ENCODE results near the gene DPPA5.
"Not testable (repeated sequence)": the region's sequence is repeated elsewhere in the genome, so short reads cannot be mapped to it uniquely, and the experiment has no call there.

The DPPA5 gene

GRCh38 chr6:73353636-73354593 lies at the start of gene DPPA5:
Gene DPPA5 (minus strand): TSS chr6:73354276. CDS start chr6:73354225, 51 bp downstream.
- no peak for DNase-seq (ENCODE audit: low spot score)

DNA sequence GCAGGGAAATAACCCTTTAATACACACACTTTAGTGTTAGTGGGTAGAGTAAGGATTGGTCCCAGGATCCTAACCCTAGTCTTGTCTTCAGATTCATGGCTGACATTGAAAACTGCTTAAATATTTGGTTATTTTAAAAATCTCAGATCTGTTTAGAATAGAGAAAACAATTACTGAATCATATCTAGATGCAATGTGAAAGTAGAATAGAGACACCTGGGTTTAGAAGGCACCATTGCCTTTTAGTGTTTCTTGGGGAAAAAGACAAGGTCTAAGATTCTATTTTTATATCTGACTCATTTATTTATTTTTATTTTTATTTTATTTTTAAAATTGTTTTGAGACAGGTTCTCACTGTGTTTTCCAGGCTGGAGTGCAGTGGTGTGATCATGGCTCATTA lies 46.6 kb upstream of the DPPA5 start:
- DNase-seq (ENCODE audit: low spot score), result no peak

DNA sequence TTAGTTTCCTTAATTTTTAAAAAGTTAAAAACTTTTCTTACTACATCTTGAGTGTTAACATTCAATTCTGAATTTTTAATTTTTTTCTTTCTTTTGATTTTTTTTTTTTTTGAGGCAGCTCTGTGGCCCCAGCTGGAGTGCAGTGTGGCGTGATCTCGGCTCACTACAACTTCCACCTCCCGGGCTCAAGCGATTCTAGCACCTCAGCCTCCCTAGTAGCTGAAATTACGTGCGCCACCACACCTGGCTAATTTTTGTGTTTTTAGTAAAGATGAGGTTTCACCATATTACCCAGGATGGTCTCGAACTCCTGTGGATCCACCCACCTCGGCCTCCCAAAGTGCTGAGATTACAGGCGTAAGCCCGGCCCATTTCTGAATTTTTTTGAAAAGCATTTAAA lies 41.8 kb upstream of the DPPA5 start:
- no peak for DNase-seq (ENCODE audit: low spot score)

DNA sequence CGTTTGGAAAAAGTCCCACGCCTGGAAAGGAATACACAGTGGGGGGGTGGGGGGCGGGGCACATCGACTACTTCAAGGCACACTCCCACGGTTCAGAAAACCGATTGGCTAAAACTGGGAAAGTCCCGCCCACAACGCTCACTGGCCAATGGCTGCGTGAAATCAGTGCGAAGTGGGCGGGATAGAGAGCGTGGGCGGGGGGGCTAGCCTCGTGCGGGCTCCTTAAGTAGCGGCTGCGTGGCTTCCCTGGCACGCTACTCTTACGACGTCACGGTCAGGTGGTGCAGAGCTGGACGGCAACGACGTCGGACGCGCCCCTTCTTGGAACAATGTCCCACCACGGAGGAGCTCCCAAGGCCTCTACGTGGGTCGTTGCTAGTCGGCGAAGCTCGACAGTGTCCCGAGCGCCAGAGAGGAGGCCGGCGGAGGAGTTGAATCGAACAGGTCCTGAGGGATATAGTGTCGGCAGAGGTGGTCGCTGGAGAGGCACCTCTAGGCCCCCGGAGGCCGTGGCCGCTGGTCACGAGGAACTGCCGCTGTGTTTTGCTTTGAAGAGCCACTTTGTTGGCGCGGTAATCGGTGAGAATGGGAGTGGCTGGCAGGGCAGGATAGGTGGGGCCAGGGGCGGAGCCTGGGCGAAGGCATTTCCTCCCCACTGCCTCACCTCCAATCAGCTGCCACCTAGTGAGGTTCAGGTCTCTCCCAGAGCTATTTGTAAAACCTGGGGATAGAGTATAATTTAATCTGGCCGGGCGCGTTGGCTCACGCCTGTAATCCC lies 40.7 kb upstream of the DPPA5 start, which contains the start of gene DDX43:
TSS of gene DDX43 (plus strand) at position 252 of the 778 bp plus-strand sequence. CDS start at position 330, 78 bp downstream.
- no peak for DNase-seq (ENCODE audit: low spot score)

DNA sequence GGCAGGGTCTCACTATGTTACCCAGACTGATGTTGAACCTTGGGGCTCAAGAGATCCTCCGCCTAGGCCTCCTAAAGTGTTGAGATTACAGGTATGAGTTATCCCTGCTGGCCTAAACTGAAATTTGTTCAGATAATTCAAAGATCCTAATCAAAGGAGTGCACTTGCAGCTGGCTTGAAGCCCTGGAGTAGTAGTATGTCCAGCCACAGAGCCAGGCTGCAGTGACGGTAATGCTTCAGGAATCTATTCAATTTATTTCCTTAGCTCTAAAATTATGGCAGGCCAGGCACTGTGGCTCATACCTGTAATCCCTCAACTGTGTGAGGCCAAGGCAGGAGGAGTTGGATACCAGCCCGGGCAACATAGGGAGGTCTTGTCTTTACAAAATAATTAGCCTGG lies 39.2 kb upstream of the DPPA5 start:
- no peak for DNase-seq (ENCODE audit: low spot score)

DNA sequence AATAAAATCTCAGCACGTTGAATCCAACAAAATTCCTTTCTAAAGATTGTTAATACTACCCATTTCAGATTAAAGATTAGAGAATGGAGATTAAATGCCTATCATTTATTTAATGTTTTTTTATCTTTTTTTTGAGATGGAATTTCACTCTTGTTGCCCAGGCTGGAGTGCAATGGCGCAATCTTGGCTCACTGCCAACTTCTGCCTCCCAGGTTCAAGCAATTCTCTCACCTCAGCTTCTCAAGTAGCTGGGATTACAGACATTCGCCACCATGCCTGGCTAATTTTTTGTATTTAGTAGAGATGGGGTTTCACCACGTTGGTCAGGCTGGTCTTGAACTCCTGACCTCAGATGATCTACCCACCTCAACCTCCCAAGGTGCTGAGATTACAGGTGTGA lies 38.1 kb upstream of the DPPA5 start:
- not testable (repeated sequence) for DNase-seq (ENCODE audit: low spot score)

DNA sequence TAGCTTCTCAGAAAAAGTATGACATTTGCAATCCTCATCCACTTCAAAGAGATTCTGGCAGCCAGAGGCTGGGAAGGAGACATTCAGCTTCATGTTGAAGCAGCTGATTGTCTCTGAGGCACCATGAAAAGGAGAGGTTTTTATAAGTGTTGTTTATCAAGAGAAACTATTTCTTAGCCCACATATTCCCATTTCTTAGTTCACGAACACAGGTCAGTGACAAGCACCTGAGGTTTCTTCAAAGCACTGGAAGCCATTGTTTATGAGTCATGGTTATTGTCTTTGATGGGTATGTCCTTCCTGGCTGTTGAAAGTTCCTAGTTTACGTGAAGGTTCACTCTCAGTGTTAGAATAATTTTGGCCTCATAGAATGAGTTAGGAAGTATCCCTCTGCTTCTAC lies 37.6 kb upstream of the DPPA5 start:
- DNase-seq (ENCODE audit: low spot score), result no peak

- no peak for DNase-seq (ENCODE audit: low spot score)
These were observed 35.8 kb upstream of the DPPA5 start for GRCh38 chr6:73389854-73390253.

DNA sequence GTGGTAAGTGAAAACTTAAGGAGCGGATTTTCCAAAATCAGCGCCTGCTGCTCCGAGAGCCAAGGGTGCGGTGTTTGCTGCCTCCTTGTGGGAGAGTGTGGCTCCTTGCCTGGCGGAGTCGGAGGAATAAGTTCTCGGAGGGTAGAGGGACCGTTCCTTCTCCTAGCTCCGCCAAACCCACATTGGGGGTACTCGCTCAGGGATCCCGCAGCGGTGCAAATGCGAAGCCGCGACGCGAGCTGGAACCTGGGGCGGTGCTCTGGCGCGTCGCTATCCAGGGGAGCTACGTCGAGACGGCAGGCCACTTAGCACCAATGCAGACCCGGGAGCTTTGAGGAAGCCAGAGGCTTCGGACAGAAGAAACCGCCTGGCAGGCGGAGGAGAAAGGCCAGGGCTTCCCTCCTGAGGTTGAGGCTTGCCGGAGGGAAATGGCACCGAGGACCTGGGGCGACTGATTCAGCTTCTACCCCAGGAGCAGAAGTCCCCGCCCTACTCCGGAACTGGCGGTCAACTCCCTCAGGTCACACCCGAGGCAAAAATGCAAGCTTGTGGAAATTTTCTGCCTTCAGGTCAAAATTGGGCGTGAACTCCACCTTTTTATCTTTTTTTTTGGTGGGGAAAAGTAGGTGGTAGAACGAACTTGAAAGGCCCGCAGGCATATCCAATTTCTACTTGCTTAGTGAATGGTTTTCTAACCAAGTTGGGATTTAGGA lies 34.9 kb upstream of the DPPA5 start:
- peak; percentile 41 for DNase-seq (ENCODE audit: low spot score)

DNA sequence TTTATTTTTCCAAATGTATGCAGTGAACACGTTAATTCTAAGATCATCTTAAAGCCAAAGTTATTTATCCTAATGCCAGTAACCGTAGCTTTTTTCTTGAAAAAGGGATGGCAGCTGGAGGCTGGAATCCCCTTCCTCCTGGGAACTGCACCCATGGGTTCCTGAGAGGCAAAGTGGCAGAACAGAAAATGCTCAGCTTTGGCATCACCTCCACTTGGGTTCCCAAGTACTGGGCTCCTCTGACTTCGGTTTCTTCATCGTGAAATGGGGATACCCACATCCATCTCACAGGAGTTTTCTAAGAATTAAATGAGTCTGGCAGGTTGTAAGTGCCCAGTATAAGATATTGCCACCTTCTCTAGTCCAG lies 34.3 kb upstream of the DPPA5 start:
- no peak for DNase-seq (ENCODE audit: low spot score)

DNA sequence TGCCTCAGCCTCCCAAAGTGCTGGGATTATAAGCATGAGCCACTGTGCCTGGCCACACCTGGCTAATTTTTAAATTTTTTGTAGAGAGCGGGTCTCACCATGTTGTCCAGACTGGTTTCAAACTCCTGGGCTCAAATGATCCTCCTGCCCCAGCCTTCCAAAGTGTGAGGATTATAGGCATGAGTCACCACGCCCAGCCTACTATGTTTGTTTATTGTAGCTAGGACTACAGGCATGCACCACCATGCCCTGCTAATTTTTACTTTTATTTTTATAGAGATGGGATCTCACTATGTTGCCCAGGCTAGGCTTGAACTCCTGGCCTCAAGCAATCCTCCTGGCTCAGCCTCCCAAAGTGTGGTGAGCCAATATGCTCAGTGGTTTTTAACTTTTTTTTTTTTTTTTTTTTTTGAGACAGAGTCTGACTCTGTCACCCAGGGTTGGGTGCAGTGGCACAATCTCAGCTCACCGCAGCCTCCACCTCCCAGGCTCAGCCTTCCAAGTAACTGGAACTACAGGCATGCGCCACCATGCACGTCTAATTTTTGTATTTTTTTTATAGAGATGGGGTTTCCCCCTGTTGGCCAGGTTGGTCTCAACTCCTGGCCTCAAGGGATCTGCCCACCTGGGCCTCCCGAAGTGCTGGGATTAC lies 28.5 kb upstream of the DPPA5 start:
- no peak for DNase-seq (ENCODE audit: low spot score)

DNA sequence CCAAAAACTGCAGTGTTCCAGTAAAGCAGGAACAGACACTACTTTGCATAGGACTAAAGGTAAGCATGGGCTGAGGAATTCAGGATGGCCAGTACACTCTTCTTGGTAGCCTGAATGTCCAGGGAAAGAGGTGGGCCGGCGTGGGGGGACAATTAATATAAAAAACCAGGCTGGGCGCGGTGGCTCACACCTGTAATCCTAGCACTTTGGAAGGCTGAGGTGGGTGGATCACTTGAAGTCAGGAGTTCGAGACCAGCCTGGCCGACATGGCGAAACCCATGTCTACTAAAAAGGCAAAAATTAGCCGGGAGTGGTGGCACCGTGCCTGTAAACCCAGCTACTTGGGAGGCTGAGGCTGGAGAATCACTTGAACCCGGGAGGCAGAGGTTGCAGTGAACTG lies 27.5 kb upstream of the DPPA5 start:
- DNase-seq (ENCODE audit: low spot score), result not testable (repeated sequence)

DNA sequence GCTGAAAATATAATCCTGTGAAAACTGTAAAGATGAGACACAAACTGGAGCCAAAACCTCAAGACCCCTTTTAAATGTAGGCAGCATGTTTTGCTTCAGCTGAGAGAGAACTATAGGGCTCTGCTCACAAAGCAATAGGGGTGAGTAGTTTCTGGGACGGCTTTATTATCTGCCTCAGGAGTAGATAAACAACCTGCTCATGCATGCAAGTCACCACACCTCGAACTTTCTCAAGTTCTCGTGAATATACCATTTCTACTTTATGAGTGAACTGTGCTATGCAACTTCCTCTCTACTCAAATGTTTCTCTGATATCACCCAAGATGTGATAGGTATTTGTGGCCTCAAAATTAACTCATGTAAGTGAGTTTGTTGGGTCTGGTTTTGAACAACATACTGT lies 23.1 kb upstream of the DPPA5 start:
- DNase-seq (ENCODE audit: low spot score), result no peak

- DNase-seq (ENCODE audit: low spot score), result no peak
These were observed 21.1 kb upstream of the DPPA5 start for GRCh38 chr6:73375216-73375615.

- no peak for DNase-seq (ENCODE audit: low spot score)
These were observed 18.4 kb upstream of the DPPA5 start for GRCh38 chr6:73372516-73372915.

DNA sequence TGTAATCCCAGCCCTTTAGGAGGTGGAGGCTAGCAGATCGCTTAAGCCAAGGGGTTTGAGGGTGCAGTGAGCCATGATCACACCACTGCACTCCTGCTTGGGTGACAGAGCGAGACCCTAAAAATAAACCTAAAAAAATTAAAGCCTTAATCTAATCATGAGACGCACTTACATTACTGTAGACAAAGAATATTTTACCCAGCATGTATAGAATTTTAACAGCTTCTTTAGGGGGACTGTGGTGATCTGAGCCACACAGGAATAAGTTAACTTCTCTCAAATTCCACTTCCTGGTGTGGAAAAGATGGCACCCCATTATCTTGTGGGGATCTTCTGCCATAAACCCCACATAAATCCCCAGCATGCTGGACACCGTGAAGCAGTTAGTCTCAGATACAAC lies 17.9 kb upstream of the DPPA5 start:
- no peak for DNase-seq (ENCODE audit: low spot score)

DNA sequence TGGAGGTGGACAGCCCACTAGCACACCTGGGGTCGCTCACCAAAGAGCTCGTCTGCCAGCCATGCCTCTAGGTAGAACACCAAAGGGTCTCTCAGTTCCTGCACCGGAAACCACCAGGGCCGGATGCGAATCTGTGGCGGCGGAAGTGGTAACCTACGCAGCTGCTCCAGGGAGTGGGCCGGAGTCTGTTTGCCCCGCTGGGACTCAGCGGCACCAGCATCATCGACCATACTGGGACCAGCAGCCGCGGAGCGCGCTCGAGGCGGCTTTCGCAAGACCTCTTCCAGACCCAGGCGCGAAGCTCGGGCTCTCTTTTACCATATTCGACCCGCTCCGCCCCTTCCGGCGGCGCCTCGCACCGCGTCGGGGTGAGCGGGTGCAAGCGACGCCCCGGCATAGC lies 15.5 kb upstream of the DPPA5 start, which contains the start of gene OOEP:
TSS of gene OOEP (minus strand) at position 335 of the 400 bp plus-strand sequence. CDS start at position 230, 105 bp downstream.
- DNase-seq (ENCODE audit: low spot score), result no peak

DNA sequence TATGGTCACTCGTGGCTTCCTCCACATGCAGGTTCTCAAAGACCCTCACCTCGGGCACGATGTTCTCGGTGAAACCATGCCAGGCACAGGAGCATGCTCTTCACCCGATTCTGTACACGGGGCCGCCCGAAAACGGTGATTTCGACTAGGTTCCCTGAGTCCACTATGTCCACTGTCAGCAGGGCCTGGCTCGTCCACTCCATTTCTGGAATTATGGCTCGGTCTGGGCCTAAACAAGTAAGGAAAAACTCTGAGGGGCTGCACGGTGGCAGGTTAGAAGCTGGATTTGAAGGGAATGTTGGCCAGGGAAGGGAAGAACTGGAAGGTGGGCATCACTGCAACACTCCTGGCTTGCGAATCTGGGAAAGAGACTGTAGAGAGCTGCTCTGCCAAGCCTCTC lies 15.1 kb upstream of the DPPA5 start:
- DNase-seq (ENCODE audit: low spot score), result no peak

DNA sequence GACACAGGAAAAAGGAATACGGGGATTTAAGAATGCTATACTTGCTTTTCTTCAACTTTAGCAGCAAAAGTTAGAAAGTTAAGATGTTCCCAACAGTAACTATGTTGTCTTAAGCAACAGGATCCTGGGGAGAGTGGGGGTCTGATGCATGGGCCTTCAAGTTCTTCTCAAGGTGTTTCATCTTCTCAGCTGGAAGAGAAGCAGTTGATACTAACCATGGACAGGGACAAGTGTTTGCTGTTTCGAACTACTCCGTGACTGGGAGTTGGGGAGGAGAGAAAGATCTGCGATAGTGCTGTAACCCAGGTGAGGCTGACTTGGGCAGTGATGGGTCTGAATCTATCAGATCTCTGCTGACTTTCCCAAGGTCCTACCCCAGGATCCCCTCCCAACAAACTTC lies 14.6 kb upstream of the DPPA5 start:
- DNase-seq (ENCODE audit: low spot score), result no peak

GRCh38 chr6:73367761-73368355 lies 13.8 kb upstream of the DPPA5 start:
- DNase-seq (ENCODE audit: low spot score), result no peak

DNA sequence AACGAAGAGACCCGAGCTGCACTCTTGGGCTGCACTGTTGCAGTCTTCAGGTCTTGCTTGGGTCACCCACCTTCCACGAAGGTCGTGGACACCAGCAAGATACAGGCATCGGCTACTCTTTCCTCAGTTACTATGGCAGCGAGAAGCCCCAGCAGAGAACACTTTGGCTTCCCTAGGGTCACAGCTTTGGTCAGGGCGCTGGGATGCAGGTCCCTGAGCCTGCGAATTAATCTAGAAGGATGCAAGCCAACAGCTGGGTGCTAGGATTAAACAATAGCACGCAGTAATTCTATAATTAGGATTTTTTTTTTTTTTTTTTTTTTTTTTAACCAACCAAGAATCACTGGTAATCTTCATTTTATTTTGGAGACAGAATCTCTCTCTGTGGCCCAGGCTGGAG lies 10.5 kb upstream of the DPPA5 start:
- no peak for DNase-seq (ENCODE audit: low spot score)

Data from kidney capillary endothelial cell (primary cell).